ENCODE measurements around the gene C14orf39. TPM values are rescaled to one million over a fixed set of nuclear protein-coding genes. Genes with fewer than 3 reads are reported as not detected.

The C14orf39 gene
- total and polyA plus RNA-seq, 2 experiments from 2014 or later = 0.28 to 3.4 TPM

- TF ChIP-seq ZNF462 (CRISPR knock-in tag; IDR thresholded peaks at IDR 0.05) (no peak), JUNB (IDR thresholded peaks at IDR 0.05; ENCODE audit: unreplicated experiment) (no peak), STAT1 (IDR thresholded peaks at IDR 0.05; ENCODE audit: unreplicated experiment) (no peak), CTCF (conservative IDR thresholded peaks at IDR 0.05; ENCODE audit: low read depth in 2 of 2) (no peak), REST (IDR thresholded peaks at IDR 0.05; ENCODE audit: unreplicated experiment) (no peak)
Measured at GRCh38 chr14:60495946-60496345, 10.1 kb upstream of the C14orf39 start (continued).

Data from GM23338 (cell line).